CD4-positive, alpha-beta T cell treated with Interleukin-4 for 1 hour (primary cell): ENCODE results near the gene USP46.

Source experiments
- DNase-seq, 2 donors: peaks; one replicate each; pipeline ENCODE4 v3.0.0-alpha.2; 2020 to 2022

Gene USP46, protein sequence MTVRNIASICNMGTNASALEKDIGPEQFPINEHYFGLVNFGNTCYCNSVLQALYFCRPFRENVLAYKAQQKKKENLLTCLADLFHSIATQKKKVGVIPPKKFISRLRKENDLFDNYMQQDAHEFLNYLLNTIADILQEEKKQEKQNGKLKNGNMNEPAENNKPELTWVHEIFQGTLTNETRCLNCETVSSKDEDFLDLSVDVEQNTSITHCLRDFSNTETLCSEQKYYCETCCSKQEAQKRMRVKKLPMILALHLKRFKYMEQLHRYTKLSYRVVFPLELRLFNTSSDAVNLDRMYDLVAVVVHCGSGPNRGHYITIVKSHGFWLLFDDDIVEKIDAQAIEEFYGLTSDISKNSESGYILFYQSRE

DNA sequence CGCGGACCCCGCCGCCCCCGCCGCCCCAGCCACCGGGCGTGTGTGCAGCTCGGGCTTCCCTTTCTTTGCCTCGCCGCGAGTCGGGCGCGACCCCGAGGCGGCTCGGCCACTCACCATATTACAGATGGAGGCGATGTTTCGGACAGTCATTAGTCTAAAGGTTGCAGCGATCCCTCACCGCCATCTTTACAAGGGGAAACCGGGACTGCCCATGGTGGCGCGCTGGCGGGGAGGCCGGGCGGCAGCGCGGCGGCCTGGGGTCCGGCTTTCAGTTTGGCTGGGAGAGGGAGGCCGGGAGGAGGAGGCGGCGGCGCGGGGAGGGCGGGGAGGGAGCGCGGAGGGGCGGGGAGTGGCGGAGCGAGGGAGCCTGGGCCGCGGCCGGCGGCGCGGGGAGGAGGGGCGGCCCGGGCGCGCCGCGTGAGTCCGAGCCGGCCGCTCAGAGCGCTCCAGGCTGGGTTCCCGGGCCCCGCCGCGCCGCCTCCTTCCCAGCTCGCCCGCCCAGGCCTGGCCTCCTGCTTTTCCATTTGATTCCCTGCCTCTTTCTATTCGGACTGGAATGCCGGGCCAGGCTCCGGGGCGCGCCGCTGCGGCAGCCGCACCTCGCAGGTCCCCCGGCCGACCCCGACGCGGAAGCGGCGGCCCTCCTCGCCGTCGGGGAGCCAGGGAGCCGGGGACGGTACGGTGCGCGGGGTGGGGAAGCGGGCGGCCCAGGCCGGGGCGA is at the start of gene USP46:
Gene USP46 (minus strand): TSS at position 301 of the 721 bp plus-strand sequence. CDS start 151 bp downstream, at position 150.
- peak; percentile 43 to 53 for DNase-seq

DNA sequence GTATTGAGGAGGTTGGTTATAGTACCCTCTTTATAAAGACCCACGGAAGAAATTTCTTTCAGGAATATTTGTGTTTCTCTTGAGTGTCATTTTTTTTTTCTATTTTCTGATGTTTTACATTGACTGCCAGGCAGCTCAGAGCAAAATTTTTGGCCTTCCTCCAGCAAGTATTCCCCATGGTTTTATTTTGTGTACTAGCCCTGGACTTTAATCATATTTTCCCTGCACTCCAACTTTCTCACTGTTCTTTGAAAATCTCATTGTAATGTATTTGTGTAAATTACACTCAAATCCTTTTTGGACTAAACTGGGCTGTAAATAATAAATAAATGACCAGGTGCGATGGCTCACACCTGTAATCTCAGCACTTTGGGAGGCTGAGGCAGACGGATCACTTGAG is 45.6 kb upstream of the USP46 start:
- no peak for DNase-seq

DNA sequence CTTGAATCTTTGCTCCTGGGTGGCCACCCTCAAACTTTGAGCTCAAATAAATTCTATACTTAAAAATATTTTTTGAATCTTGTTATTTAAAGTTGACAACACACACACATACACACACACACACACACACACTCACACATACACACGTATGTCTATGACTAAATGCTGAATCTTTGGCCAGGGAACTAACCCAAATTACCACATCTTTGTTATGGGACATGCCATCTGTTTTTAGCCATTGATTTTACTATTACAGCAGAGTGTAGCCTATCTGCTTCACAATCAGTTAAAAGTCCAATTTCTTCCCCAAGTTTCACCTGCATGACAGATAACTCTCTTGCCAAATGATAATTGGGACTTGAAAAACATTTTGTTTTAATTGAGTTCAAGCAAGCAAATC is 45.0 kb upstream of the USP46 start:
- no peak for DNase-seq

DNA sequence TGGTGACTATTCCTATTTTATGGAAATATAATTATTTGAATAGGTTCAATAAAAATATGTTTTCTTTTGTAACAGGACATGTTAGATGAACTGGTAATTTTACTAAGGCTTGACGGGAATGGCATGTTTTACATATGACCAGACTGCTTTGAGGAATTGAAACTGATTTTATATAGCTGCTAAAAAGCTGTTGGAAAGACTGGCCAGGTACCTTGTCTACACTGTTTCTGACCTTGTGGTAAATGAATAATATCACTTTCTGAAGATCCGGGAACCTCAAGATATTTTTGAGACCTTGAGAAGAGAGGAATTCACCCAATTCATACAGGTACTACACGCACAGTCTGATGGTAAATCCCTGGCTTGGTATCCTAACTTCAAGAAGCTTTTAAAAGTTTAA is 42.1 kb upstream of the USP46 start:
- no peak for DNase-seq

DNA sequence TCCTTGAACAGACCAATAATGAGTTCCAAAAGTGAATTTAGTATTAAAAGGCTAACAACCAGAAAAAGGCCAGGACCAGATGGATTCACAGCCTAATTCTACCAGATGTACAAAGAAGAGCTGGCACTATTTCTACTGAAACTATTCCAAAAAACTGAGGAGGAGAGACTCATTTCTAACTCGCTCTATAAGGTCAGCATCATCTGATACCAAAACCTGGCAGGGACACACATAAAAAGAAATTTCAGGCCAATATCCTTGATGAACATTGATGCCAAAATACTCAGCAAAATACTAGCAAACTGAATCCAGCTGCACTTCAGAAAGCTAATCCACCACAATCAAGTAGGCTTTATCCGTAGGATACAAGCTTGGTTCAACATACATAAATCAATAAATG is 35.8 kb upstream of the USP46 start:
- DNase-seq, result no peak

DNA sequence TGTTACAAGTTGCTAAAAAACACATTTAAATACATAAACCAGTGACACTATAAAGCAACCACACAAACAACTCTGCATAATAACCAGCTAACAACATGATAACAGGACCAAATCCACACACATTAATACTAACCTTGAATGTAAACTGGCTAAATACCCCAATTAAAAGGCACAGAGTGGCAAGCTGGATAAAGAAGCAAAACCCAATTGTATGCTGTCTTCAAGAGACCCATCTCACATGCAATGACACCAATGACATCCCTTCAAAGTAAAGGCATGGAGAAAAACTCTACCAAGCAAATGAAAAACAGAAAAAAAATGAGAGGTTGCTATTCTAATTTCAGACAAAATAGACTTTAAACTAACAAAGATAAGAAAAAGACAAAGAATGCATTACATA is 34.4 kb upstream of the USP46 start:
- no peak for DNase-seq

DNA sequence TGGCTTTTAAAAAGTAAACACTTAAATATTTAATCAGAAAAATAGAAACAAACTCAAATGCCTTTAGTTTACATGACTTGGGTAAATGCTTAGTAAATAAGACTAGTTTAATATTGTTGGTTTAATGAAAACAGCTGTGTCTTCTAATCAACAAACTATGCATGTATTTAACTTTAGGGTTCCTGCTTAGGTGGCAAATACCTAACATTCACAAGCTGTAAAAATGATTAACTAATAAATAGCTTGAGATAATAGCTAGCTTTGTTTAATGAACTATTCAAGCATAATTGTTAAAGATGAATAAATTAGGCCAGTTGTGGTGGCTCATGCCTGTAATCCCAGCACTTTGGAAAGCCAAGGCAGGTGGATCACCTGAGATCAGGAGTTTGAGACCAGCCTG is 30.0 kb upstream of the USP46 start:
- DNase-seq, result no peak

DNA sequence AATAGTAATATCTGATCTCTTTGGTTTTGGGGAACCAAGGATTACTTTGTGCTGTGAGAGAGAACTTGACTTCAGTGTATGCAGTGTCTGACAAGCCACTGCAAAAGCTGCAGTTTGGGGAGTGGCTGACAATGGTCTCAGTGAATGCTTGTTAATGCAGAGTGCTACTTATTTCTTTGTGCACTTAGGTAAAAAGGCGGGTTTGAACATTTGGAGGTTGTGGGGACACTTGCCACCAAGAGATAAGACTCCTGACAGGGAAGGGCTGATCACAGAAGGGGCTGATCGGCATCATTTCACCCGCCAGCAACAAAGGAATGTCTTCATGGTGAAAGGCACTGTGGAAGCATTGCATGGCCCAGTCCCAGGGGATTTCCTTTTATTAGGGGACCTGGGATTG is 28.6 kb upstream of the USP46 start:
- no peak for DNase-seq

DNA sequence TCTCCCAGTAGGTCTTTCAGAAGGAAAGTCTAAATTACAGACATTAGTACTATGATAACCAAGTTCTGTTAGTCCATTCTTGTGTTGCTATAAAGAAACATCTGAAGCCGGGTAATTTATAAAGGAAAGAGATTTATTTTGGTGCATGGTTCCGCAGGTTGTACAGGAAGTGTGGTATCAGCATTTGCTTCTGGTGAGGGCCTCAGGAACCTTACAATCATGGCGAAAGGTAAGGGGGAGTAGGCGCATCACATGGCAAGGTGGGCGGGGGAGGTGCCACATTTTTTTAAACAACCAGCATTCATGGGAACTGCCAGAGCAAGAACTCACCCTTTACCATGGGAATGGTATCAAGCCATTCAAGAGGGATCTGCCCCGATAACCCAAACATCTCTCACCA is 26.2 kb upstream of the USP46 start:
- DNase-seq, result no peak

DNA sequence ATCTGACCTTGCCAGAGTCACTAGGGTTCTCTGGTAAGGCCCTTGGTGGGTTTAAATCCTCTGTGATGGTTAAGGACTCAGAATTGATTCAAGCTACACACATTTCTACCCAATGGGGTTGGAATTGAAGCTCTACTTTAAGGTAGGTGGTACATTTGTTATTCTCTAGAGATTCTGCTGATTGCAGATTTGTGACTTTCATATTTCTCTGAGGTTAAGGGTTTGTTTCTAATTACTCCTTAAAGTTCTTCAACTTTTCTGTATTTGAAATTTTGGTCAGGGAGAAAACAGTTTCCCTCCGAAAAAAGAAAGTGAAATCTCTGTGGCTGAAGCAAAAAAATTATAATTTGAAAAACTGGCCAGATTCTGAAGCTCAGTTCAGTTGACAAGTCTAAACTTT is 25.8 kb upstream of the USP46 start:
- DNase-seq, result no peak

DNA sequence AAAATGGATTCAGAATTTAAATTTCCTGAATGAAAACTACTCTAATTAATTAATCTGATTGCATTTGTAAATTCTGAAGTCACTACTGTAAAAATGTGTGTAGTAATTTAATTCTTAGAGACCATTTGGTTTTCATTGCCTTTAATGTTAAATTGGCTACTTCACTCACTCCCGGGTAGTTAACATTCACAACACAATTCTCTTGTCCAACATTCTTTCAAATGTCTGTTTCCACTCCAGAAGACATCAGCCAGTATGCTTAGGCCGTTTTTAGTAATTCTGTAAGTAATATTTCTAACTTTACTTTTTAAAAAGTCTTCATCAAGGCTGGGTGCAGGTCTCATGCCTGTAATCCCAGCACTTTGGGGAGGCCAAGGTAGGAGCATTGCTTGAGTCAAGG is 21.3 kb upstream of the USP46 start:
- no peak for DNase-seq

DNA sequence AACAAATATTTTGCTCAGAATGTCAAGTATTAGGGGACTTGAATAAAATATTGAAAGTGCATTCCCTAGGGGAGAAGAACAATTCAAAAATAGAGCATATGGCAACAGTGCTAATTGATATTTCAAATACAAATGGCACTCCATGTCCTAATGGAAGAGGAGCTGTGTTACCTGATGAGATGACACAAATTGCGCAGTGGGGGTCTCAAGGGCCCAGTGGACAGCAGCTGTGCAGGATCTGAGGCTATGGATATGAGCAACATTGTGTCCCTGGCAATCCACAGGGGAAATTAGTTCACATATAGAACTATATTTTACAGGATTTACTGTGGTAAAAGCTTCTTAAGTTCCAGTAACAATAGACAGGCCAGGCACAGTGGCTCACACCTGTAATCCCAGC is 17.4 kb upstream of the USP46 start:
- no peak for DNase-seq

DNA sequence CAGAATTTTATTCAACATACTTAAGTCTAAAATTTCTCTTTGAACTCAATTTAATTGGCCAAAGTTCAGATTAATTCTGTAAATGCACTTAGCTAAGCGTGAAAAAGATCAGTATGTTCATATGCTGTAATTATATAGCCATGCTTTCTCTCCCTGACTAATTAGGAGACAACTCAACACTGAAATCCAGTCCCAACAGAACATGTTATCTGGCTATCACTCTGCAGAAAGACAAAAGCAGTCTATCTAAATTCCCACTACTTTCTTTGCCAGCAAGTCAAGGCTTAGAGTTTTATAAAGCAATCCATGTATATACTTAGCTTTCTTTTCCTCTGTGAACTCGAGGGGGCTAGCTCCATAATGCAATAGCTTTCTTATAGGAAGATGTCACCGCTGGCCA is 16.0 kb upstream of the USP46 start:
- DNase-seq, result no peak

DNA sequence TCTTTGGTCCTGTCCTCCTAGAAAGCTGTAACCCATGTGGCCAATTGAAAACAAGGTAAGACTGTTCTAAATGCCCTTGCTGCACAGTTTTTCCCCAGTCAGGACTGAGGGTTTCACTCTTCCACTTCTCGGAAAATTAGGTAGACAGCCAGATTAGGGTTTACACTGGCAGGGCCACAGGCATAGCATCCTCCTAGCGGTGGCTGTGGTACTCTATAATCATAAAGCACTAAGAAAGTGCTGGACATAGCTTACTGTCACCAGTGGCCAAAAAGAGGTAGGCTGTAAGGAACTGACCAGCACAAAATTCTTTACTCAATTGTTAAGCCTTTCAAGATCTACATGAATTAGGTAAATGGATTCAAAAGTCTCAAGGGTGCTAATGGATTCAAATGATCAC is 11.6 kb upstream of the USP46 start:
- no peak for DNase-seq

DNA sequence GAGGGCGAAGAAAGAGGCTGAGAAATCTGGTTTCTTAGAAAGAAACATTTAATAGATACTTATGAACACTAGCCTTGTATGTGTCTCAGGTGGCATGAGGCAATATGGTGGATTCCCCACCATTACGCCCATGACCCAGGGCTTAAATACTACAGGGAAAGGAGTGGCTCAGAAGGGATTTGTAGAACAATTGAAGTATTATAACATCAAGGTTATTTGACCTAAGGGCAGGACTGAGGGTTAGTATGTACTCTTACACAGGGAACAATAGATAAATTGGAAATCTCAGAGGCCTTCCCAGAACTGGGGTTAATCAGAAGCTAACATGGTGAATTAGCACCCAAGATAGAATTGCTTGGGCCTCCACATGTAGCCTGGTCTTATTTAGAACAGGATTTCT is 11.0 kb upstream of the USP46 start:
- DNase-seq, result no peak

DNA sequence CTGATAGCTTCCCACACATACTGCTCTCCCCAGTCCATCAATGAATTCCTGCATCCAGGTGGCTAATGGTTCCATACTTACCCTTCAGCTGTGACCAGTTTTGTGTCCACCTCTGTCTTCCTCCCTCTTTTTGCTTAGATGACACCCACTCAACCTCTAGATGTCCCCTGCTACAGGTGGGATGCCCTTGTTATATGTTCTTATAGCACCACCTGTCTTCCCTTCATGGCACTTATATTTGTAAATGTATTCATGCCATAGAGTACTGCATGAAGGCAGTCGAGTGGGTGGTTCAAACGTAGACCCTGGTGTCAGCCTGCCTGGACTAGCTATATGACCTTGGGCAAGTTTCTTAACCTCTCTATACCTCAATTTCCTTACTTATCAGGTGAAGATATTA is 6.5 kb upstream of the USP46 start:
- DNase-seq, result peak in 1 of 2 donors; percentile 55

DNA sequence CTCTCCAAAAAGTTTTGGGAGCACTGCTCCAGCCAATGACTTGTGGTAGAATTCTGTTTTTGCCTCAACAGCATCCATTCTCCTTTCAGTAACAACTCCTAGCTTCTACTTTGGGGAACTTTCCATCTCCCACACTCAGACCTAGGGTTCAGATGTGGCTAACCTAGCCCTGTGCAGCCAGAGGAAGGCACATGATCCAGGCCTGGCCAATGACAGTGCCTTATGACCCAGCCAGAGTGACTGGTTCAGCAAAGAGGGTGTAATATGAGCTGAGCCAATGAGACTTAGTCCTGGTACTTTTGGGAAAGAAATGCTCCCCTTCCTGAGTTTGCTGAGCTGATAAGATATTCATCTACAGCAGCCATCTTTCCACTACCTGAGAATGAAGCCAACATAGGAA is 5.4 kb upstream of the USP46 start:
- DNase-seq, result no peak

DNA sequence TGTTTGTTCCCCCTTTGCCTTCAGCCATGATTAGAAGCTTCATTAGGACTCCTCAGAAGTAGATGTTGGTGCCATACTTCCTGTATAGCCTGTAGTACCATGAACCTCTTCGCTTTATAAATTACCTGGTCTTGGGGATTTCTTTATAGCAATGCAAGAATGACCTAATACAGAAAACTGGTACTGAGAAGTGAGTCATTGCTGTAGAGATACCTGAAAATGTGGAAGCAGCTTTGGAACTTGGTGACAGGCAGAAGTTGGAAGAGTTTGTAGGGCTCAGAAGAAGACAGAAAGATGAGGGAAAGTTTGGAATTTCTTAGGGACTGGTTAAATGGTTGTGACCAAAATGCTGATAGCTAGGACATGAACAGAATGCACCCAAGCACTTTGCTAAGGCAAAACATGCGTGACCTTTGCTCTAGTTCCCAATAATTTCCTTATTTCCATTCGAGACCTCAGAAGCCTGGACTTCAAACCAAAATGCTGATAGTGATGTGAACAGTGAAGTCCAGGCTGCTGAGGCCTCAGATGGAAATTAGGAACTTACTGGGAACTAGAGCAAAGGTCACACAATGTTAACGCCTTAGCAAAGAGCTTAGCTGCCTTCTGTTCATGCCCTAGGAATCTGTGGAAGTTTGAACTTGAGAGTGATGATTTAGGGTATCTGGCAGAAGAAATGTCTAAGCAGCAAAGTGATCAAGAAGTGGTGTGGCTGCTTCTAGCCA is 3.0 kb upstream of the USP46 start:
- no peak for DNase-seq

DNA sequence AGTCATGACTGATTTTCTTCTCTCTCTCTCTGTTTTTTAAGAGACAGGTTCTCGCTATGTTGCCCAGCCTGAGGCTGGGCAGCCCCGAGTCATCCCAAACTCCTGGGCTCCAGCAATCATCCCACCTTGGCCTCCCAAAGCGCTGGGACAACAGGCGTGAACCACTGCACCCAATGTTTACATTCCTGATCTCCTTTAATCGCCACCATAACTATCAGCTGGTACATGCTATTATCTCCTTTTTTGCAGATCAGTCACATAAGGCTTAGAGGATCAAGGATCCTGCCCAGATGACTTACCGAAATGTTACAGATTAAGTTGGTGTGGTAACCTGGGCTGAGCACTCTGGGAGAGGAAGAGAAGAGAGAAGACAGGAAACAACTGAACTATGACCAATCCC is 1.5 kb upstream of the USP46 start:
- DNase-seq, result no peak

DNA sequence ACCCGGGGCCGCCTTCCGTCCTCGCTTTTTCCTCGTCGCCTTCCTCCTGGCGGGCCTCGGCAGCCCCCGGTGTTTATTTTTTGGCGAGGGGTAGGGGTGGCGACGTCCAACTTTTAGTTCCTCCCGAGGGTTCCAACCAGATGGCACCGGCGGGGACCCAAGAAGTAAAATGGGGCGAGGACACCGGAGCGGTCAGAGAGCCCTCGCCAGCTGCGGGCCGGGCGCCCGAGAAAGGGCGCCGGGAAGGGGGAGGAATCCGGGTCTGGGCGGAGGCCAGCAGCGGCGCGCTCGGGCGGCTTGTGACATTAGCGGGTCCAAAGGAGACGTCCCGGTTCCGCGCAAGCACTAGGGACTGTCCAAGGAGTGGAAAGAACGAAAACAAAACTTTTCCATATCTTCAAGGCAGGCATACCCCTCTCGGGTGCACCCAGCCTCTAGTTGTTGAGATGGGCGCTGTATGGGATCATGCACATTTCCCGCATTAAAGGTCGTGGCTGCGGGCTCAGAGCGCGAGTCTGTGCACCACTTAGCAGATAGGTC is 691 bp upstream of the USP46 start:
- DNase-seq, result no peak

DNA sequence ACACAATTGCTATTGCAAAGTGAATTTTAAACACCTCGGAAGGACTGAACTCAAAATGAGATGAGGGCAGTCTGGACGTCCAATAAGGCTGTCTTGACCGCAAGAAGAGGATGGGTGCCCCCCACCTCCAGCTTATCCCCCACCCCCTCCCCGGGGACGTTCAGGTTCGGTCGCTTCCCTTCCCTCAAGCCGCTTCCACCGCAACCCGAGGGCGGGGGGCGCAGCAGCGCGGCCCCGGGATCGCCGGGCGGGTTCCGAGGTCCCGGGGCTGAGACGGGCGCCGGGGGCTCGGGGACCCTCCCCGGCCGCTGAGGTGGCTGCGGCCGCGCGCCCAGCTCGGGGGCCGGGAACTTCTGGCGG is 480 bp downstream of the USP46 start:
- DNase-seq, result no peak

DNA sequence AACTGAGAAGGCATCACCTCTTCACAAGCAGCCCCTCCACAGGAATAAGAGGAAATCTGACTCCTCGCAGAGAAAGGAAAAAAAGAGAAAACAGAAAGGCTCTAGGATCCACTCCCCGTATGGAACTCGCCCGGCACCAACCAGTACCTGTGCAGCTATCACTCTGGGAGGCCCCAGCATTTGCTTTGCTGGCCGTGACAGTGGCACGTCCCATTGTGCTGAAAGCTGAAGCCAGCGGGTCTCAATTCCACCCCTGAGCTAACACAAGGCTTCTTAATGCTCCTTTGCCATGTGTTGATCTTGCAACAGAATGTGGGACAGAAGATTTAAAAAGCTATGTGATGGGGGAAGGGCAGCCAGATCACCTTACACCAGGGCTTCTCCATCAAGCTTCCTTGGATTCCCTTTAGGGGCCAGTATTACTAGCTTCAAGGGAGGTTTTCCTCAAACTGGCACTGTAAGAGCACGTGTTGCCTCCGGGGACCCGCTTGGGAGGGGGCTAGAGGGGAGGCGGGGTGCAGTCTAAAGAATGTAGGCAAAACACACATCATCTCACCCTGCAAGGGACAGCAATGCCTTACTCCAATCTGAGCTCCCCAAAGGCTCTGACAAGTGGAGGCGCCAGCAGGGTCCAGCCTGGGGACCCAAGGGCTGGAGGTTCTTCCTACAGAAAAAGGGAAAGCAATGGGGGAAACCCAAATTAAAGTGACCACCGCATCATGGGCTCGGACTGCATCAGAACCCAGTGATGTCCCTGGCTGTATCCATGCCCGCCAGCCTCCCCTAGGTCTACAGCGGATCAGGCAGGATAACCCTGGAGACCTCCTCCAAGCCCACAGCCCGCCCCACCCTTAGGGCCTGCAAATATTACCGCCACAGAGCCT is 1.2 kb downstream of the USP46 start:
- DNase-seq, result no peak

DNA sequence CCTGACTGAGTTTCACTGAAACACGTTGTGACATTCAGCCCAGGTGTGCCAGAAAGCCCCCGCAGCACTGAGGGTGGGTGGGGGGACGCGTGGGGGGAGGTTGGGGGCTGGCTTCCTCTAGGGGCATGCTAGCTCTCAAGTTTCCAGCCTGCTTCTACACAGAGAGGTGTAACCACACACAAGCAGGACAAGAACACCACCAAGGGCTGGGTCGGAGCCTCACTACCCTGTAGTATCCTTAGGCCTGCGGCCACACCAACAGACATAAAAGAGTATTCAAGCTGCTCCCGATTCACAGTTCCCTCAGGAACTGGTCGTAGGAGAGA is 1.8 kb downstream of the USP46 start:
- no peak for DNase-seq
